SK-N-SH treated with all-trans-retinoic acid at 6 μM for 48 hours (cell line): ENCODE measurements around the gene PRSS27.

Source experiments
- ATAC-seq: fragments of 200-7000 bp; cut with Tn5 transposase; 3 replicates; pipeline ENCODE4 v1.9.1; 2020; ENCODE audit warnings: mild to moderate bottlenecking, moderate library complexity
- BACH2 ChIP-seq: fragments of 250-450 bp; sonication (Bioruptor Pico); IDR thresholded peaks from 2 replicates; pipeline ENCODE4 v1.9.0; 2021; ENCODE audit warnings: mild to moderate bottlenecking, borderline replicate concordance
- CSDC2 ChIP-seq: fragments of 250-450 bp; sonication (Bioruptor Pico); IDR thresholded peaks from 2 replicates; pipeline ENCODE4 v1.5.0; 2020; ENCODE audit warnings: mild to moderate bottlenecking, moderate library complexity
- CSRNP3 ChIP-seq: fragments of 250-450 bp; sonication (Bioruptor Pico); IDR thresholded peaks from 2 replicates; pipeline ENCODE4 v1.5.1; 2021; ENCODE audit warnings: mild to moderate bottlenecking, moderate library complexity
- ESRRG ChIP-seq: fragments of 250-450 bp; sonication (Bioruptor Pico); IDR thresholded peaks from 2 replicates; pipeline ENCODE4 v1.6.1; 2021; ENCODE audit warnings: mild to moderate bottlenecking
- GLIS3 ChIP-seq: fragments of 250-450 bp; sonication (Bioruptor Pico); IDR thresholded peaks from 2 replicates; pipeline ENCODE4 v1.5.0; 2020; ENCODE audit warnings: mild to moderate bottlenecking, moderate library complexity
- ISL1 ChIP-seq: fragments of 250-450 bp; sonication (Bioruptor Pico); IDR thresholded peaks from 2 replicates; pipeline ENCODE4 v2.1.2; 2022; ENCODE audit warnings: mild to moderate bottlenecking, moderate library complexity
- OSR1 ChIP-seq: fragments of 250-450 bp; sonication (Bioruptor Pico); IDR thresholded peaks from 2 replicates; pipeline ENCODE4 v1.8.0; 2022; ENCODE audit warnings: moderate library complexity, mild to moderate bottlenecking, inconsistent platforms
- PATZ1 ChIP-seq: fragments of 250-450 bp; sonication (Bioruptor Pico); IDR thresholded peaks from 2 replicates; pipeline ENCODE4 v1.8.0; 2020; ENCODE audit warnings: mild to moderate bottlenecking, moderate library complexity, borderline replicate concordance
- PPARA ChIP-seq: fragments of 250-450 bp; sonication (Bioruptor Pico); IDR thresholded peaks from 2 replicates; pipeline ENCODE4 v1.5.0; 2020; ENCODE audit warnings: mild to moderate bottlenecking, borderline replicate concordance
- SNAI2 ChIP-seq: fragments of 250-450 bp; sonication (Bioruptor Pico); IDR thresholded peaks from 2 replicates; pipeline ENCODE4 v1.5.0; 2020; ENCODE audit warnings: mild to moderate bottlenecking, moderate library complexity
- TCF4 ChIP-seq: fragments of 250-450 bp; sonication (Bioruptor Pico); IDR thresholded peaks from 2 replicates; pipeline ENCODE4 v1.8.0; 2021; ENCODE audit warnings: mild to moderate bottlenecking, moderate library complexity, borderline replicate concordance
- TOX ChIP-seq: fragments of 250-450 bp; sonication (Bioruptor Pico); IDR thresholded peaks from 2 replicates; pipeline ENCODE4 v1.8.0; 2021; ENCODE audit warnings: mild to moderate bottlenecking, moderate library complexity, borderline replicate concordance
- TSHZ2 ChIP-seq: fragments of 250-450 bp; sonication (Bioruptor Pico); IDR thresholded peaks from 2 replicates; pipeline ENCODE4 v1.5.0; 2020; ENCODE audit warnings: mild to moderate bottlenecking, moderate library complexity
- ZC3H10 ChIP-seq: fragments of 250-450 bp; sonication (Bioruptor Pico); IDR thresholded peaks from 2 replicates; pipeline ENCODE4 v1.5.1; 2021; ENCODE audit warnings: mild to moderate bottlenecking, moderate library complexity
- ZFP3 ChIP-seq: fragments of 250-450 bp; sonication (Bioruptor Pico); IDR thresholded peaks from 2 replicates; pipeline ENCODE4 v1.5.0; 2020; ENCODE audit warnings: mild to moderate bottlenecking, moderate library complexity
- ZFP30 ChIP-seq: fragments of 450-650 bp; formaldehyde crosslinking; IDR thresholded peaks from 2 replicates; pipeline ENCODE4 v1.5.0; 2022; ENCODE audit warnings: mild to moderate bottlenecking, moderate library complexity
- ZNF565 ChIP-seq: fragments of 450-650 bp; formaldehyde crosslinking; conservative IDR thresholded peaks from 2 replicates; pipeline ENCODE4 v1.5.0; 2020; ENCODE audit warnings: low read depth, mild to moderate bottlenecking, moderate library complexity
- ZNF70 ChIP-seq: fragments of 450-650 bp; formaldehyde crosslinking; IDR thresholded peaks from 2 replicates; pipeline ENCODE4 v1.5.0; 2020; ENCODE audit warnings: mild to moderate bottlenecking, moderate library complexity

The PRSS27 gene

GRCh38 chr16:2712546-2712945, 7.5 kb downstream of the PRSS27 start:
- TF ChIP-seq CSRNP3 (CRISPR knock-in tag), result no peak
- TF ChIP-seq GLIS3 (CRISPR knock-in tag), result no peak
- TF ChIP-seq SNAI2 (CRISPR knock-in tag), result no peak
- no peak for TF ChIP-seq TOX (CRISPR knock-in tag)
- TF ChIP-seq ZNF565 (CRISPR knock-in tag), result no peak
- TF ChIP-seq, all 23 proteins: peak for 0
- no peak for ATAC-seq

GRCh38 chr16:2712063-2712441, 8.0 kb downstream of the PRSS27 start:
- no peak for ATAC-seq
- TF ChIP-seq SNAI2 (CRISPR knock-in tag) (no peak), ZFP3 (CRISPR knock-in tag) (no peak), PATZ1 (CRISPR knock-in tag) (no peak), BACH2 (CRISPR knock-in tag) (no peak), ESRRG (no peak), GLIS3 (CRISPR knock-in tag) (no peak), ZC3H10 (CRISPR knock-in tag) (no peak), ZNF565 (CRISPR knock-in tag) (no peak), ZNF70 (CRISPR knock-in tag) (no peak), ZFP30 (CRISPR knock-in tag) (no peak)

GRCh38 chr16:2711370-2712062, 8.5 kb downstream of the PRSS27 start:
- ATAC-seq, result peak; percentile 13; the same call in 2 of the 3 replicates
- TF ChIP-seq GLIS3 (CRISPR knock-in tag) (no peak), TCF4 (no peak), PATZ1 (CRISPR knock-in tag) (no peak), TSHZ2 (CRISPR knock-in tag) (no peak), ZNF565 (CRISPR knock-in tag) (no peak), ZC3H10 (CRISPR knock-in tag) (no peak), ESRRG (no peak), OSR1 (no peak), ISL1 (no peak), CSDC2 (CRISPR knock-in tag) (no peak)

- no peak for TF ChIP-seq PPARA (CRISPR knock-in tag)
- no peak for TF ChIP-seq TOX (CRISPR knock-in tag)
- TF ChIP-seq CSDC2 (CRISPR knock-in tag), result no peak
- peak; percentile 4; the same call in 2 of the 3 replicates for ATAC-seq
Observed at GRCh38 chr16:2710711-2711231, 9.3 kb downstream of the PRSS27 start.
